GM21367 (cell line): ENCODE results near the gene CDC73.

ENCODE experiments used
- ATAC-seq: cut with Tn5 transposase; IDR thresholded peaks from one replicate; pipeline ENCODE4 v1.9.1; 2021; ENCODE audit not compliant: unreplicated experiment

CDC73 gene

GRCh38 chr1:193121616-193122593, at the start of gene CDC73:
CDC73 (plus strand) TSS chr1:193122031; CDS start chr1:193122201, 170 bp downstream.
- ATAC-seq = peak; percentile 89

- no peak for ATAC-seq
Measured at GRCh38 chr1:193077991-193078390, 43.8 kb upstream of the CDC73 start.

- ATAC-seq = no peak
Measured at GRCh38 chr1:193079187-193079586, 42.6 kb upstream of the CDC73 start.

GRCh38 chr1:193083365-193084088, 38.3 kb upstream of the CDC73 start:
- peak; percentile 97 for ATAC-seq

DNA sequence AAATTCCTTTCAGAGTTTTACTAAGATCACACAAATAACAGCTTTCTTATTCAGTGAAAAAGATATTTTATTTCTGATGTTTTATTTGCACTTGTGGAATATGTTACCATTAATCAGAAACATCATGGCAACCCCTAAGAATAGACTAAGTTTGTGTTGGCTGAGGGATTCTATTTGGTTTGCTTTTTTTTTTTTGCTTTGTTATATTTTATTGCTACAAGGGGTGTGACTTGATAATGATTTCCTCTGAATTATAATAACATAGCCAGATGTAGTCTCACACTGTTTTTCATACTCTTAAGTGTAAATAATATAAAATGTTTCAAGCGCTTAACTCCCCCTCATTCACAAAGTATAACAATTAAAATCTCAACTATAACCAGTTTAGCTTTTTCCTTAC, 36.6 kb upstream of the CDC73 start:
- ATAC-seq = no peak

DNA sequence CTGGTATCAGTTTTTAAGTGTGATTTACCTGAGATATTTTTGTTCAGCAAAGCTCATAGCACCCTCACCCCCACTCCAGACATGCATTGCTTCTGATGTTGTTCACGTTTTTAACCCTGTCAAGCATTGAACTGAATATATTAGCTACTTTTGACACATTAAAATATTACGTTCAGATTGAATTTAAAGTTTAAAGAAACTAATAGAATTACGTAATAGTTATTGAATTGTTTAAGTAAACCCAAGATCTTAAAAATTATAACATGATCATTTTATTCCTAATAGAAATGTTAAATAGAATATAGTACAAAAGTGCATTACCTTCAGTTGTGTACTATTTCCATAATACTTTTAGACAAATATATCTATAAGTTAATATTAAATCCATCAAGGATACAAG, 35.5 kb upstream of the CDC73 start:
- ATAC-seq = no peak

DNA sequence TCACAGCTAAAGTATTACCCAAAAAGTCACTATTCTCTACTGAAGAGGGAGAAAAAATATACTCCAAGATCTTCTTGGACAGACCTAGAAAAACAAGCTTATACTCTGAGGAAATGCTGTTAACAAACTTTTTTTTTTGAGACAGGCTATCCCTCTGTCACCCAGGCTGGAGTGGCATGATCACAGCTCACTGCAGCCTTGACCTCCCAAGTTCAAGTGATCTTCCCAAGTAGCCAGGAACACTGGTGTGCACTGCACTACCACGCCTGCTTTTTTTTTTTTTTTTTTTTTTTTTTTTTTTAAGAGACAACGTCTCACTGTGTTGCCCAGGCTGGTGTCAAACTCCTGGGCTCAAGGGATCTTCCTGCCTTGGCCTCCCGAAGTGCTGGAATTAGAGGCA, 33.9 kb upstream of the CDC73 start:
- ATAC-seq = no peak

GRCh38 chr1:193090865-193091264, 31.0 kb upstream of the CDC73 start:
- ATAC-seq = no peak

- no peak for ATAC-seq
Measured at GRCh38 chr1:193094112-193094511, 27.7 kb upstream of the CDC73 start.

DNA sequence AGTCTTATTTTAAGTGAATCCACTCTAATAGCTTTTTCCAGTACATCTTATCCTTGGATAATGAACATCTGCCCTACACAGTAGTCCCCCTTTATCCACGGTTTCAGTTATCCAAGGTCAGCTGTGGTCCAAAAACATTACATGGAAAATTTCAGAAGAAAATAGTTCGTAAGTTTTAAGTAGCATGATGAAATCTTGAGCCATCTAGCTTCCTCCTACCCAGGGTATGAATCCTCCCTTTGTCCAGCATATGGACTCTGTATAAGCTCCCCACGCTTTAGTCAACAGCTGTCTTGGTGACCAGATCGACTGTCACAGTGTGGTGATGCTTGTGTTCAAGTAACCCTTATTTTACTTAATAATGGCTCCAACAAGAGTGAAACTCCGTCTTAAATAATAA, 19.2 kb upstream of the CDC73 start:
- no peak for ATAC-seq

DNA sequence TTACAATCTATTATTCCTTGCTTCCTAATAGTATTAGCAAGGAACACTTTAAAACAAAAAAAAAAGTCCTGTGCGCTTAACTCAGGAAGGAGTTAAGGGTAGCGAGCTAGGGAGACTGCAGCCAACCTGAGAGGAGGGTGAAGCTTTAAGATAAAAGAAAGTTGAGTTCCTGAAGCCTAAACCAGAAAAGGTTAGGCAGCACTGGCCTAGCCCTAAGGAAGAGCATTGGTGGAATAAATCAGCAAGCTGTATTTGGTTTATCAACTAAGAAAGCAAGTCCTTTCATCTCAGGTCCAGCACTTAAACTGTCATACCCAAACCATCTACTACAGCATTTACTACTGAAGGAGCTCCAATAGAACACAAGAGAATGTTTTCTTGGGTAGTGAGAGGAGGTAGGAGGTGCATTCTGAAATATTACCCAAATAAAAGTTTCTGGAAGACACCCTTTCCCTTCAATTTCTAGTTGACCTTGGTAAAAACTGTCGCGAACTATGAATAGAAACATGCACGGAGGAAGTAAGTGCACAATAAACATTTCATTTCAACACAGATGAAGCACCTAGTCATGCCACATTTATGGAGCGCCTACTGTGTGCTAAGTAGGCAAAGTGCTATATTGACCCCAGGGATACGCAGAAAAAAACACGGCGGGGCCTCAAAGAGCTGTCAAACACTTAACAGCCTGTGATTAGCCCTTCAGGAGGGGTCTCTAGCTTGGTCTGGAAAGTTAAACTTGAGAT, 17.9 kb upstream of the CDC73 start:
- ATAC-seq = no peak

- peak; percentile 36 for ATAC-seq
Measured at GRCh38 chr1:193104502-193104906, 17.3 kb upstream of the CDC73 start.

DNA sequence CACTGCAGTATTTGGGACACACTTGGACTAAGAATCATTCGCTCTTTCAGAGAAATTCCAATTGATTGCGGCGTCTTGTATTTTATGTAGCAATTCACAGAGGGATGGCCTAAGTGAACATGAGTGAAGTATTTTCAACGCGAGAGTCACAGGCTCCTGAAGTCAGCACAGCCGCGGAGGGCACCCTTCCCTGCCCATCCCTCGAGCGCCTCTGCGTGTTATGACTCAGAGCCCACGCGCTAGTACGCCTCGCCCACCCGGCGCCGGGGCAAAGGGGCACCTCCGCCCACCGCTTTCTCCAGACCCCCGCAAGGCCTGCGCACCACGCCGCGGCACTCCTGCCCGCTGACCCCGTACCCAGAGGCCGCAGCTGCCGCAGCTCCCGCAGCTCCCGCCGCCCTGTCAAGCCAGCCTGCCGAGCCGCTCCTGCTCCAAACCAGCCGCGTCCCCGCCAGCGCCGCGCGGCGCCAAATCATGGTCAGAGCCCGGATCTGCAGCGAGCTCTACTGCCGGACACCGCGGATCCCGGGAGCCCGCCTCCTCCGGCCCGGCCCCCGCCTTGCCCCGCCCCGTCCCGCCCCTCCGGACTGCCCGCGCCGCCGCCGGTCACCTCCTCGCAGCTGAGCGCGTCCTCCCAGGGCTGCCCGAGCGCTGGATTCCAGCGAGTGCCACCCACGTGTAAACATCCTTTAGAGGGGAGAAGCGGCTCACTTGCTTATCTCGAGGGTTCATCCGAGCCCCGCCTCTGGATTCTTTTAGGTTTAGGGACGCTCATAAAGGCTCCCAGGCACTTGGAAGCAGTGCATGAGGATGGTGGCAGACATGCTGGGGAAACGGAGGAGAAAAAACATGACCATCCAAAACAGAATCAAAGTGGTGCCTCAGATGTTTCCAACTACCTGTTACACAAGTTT, 16.7 kb upstream of the CDC73 start, which contains the start of gene GLRX2:
Gene GLRX2, minus strand, starts transcription at position 508 of the 914 bp plus-strand sequence. Its CDS starts 32 bp downstream, at position 476.
- ATAC-seq = peak; percentile 91

GRCh38 chr1:193105821-193106177, 16.0 kb upstream of the CDC73 start:
- ATAC-seq = no peak

DNA sequence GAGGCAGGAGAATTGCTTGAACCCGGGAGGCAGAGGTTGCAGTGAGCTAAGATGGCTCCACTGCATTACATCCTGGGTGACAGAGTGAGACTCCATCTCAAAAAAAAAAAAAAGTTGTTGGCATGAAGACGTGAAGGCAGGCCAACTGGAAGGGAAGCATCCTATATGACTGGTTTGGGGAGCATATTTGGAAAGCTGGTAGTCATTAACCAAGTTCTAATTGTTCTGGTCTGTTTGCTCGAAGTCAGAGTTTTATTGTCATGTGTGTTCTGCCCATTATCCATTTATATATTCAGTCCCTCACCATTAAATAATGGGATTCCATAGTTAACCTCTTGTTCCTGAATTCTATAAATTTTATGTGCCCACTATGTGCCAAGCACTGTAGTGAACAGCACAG, 13.4 kb upstream of the CDC73 start:
- no peak for ATAC-seq

GRCh38 chr1:193109619-193110018, 12.2 kb upstream of the CDC73 start:
- ATAC-seq = no peak

- ATAC-seq = no peak
Measured at GRCh38 chr1:193110246-193110645, 11.6 kb upstream of the CDC73 start.

- no peak for ATAC-seq
Measured at GRCh38 chr1:193110864-193111263, 11.0 kb upstream of the CDC73 start.

- peak; percentile 8 for ATAC-seq
Measured at GRCh38 chr1:193111641-193112090, 10.2 kb upstream of the CDC73 start.
